SK-N-SH (cell line): ENCODE measurements around the gene MANBA.

Source experiments
- CHD2 ChIP-seq: fragments of 150-350 bp; IDR thresholded peaks from 2 replicates; pipeline ENCODE4 v1.6.1; 2018; ENCODE audit warnings: low read length; ENCODE audit not compliant: partially characterized antibody
- CTCF ChIP-seq: fragments of 200-600 bp; sonication (generic); IDR thresholded peaks from 2 replicates; pipeline ENCODE4 v1.6.1; 2017; ENCODE audit warnings: antibody characterized with exemption, mild to moderate bottlenecking, moderate library complexity
- EP300 ChIP-seq, 2 experiments: IDR thresholded peaks; 2 replicates each; pipeline versions ENCODE4 v1.4.0 to v1.6.1; 2012; ENCODE audit warnings: borderline replicate concordance in 1 of 2, low read depth in 1 of 2, low read length in 1 of 2
- EZH2phosphoT487 ChIP-seq: fragments of 200-600 bp; sonication (generic); IDR thresholded peaks from 2 replicates; pipeline ENCODE4 v1.6.1; 2017; ENCODE audit warnings: low read depth, mixed run types, mild to moderate bottlenecking, antibody characterized with exemption, moderate library complexity, borderline replicate concordance
- GATA2 ChIP-seq: sonication (generic); formaldehyde crosslinking; IDR thresholded peaks from 2 replicates; pipeline ENCODE4 v1.5.0; 2020; ENCODE audit warnings: mild to moderate bottlenecking, missing genetic modification reagents
- MAX ChIP-seq: IDR thresholded peaks from 2 replicates; pipeline ENCODE4 v1.4.0; 2012; ENCODE audit warnings: low read depth
- PBX3 ChIP-seq: IDR thresholded peaks from 2 replicates; pipeline ENCODE4; 2012
- POLR2AphosphoS5 ChIP-seq: IDR thresholded peaks from 2 replicates; pipeline ENCODE4 v1.6.1; 2012; ENCODE audit warnings: low read depth, low read length
- REST ChIP-seq: IDR thresholded peaks from 2 replicates; pipeline ENCODE4 v1.6.1; 2012; ENCODE audit warnings: mild to moderate bottlenecking, low read depth, low read length, moderate library complexity
- RFX5 ChIP-seq: IDR thresholded peaks from 2 replicates; pipeline ENCODE4 v1.6.1; 2012; ENCODE audit warnings: mild to moderate bottlenecking, improper control_type of control experiment, low read length
- SIN3A ChIP-seq: IDR thresholded peaks from 2 replicates; pipeline ENCODE4 v1.6.1; 2012; ENCODE audit warnings: low read depth, mild to moderate bottlenecking, low read length, moderate library complexity, borderline replicate concordance
- TAF1 ChIP-seq: IDR thresholded peaks from 2 replicates; pipeline ENCODE4 v1.6.1; 2012; ENCODE audit warnings: low read depth, mild to moderate bottlenecking, low read length, moderate library complexity, borderline replicate concordance
- USF1 ChIP-seq: IDR thresholded peaks from 2 replicates; pipeline ENCODE4 v1.4.0; 2012; ENCODE audit warnings: low read depth, borderline replicate concordance
- USF2 ChIP-seq: fragments of 150-350 bp; IDR thresholded peaks from 2 replicates; pipeline ENCODE4 v1.6.1; 2017; ENCODE audit warnings: antibody characterized with exemption, low read length, low read depth, borderline replicate concordance

GRCh38 chr4:102633100-102633499 is 127.7 kb downstream of the MANBA start:
- no peak for TF ChIP-seq CTCF
- no peak for TF ChIP-seq TAF1
- TF ChIP-seq REST = no peak
- TF ChIP-seq POLR2AphosphoS5 = no peak
- TF ChIP-seq EP300 (IDR thresholded peaks at IDR 0.05; ENCODE audit: borderline replicate concordance in 1 of 2, low read depth in 1 of 2, low read length in 1 of 2) = no peak
- no peak for TF ChIP-seq GATA2 (CRISPR knock-in tag)
- no peak for TF ChIP-seq PBX3
- no peak for TF ChIP-seq USF2
- no peak for TF ChIP-seq EZH2phosphoT487
- TF ChIP-seq MAX = no peak
- no peak for TF ChIP-seq RFX5
- TF ChIP-seq USF1 = no peak
- TF ChIP-seq SIN3A = no peak
- TF ChIP-seq CHD2 = no peak
